ENCODE data around the gene CTCFL. TPM values are rescaled to one million over a fixed set of nuclear protein-coding genes. Genes with fewer than 3 reads are reported as not detected.

The CTCFL gene
- total RNA-seq, 4 donors from 2014 or later, result 0.14 TPM; not detected in 3

GRCh38 chr20:57560554-57561355 is 35.8 kb upstream of the CTCFL start, which contains the start of gene PCK1:
Gene PCK1 (plus strand): TSS chr20:57561110. CDS start chr20:57561412, 302 bp downstream.
- H3K36me3 ChIP-seq, result peaks cover 0 to 11% (median 2%) of the 10 kb centered on the region in 4 donors
- in situ Hi-C loops (cut with MboI; ENCODE audit: low pct_ligation_motif_present in 1 of 4, low pct_unique_long_range_greater_than_20kb in 1 of 4, low sequenced_read_pairs in 3 of 4), result no loop called here
- H3K4me1 ChIP-seq, result peaks cover 7 to 51% (median 35%) of the 10 kb centered on the region in 4 donors
- DNase-seq, result peak; percentile 96
- WGBS, 2 donors (ENCODE audit: low coverage in 1 of 2), result 50 to 60% methylated on average over 2 to 13 of the region's 14 CpGs
- intact Hi-C loops (cut with DNase I; ENCODE audit: low total_unique reads), result no loop called here
- H3K9me3 ChIP-seq, result no peaks in the 10 kb centered on the region
- no peaks in the 10 kb centered on the region for H3K27me3 ChIP-seq
- H3K4me3 ChIP-seq, result peak within 1 kb of the TSS; percentile 14 to 61 (median 38)
- TF ChIP-seq POLR2A (IDR thresholded peaks at IDR 0.05) (peak; percentile 98), CTCF (IDR thresholded peaks at IDR 0.05) (no peak), EP300 (IDR thresholded peaks at IDR 0.05; ENCODE audit: low read depth) (peak; percentile 96), POLR2AphosphoS5 (IDR thresholded peaks at IDR 0.05) (peak; percentile 86 to 99 (median 98))
- H3K27ac ChIP-seq, result peak within 1 kb of the TSS; percentile 82 to 91 (median 86)

GRCh38 chr20:57559658-57560553 is 35.0 kb upstream of the CTCFL start:
- TF ChIP-seq CTCF (IDR thresholded peaks at IDR 0.05) (peak in 2 of 5 experiments; percentile 46 to 67), POLR2AphosphoS5 (IDR thresholded peaks at IDR 0.05) (no peak), POLR2A (IDR thresholded peaks at IDR 0.05) (peak; percentile 27)

GRCh38 chr20:57559289-57559634 is 34.3 kb upstream of the CTCFL start:
- Histone ChIP-seq H3K4me1 (peaks cover 7 to 38% (median 29%) of the 10 kb centered on the region in 4 donors), H3K36me3 (peaks cover 0 to 11% (median 2%) of the 10 kb centered on the region in 4 donors), H3K27ac (peak overlapping the region; percentile 73 to 91 (median 84)), H3K27me3 (no peaks in the 10 kb centered on the region), H3K9me3 (no peaks in the 10 kb centered on the region), H3K4me3 (no peak overlapping the region)
- DNase-seq, result no peak
- 84 to 88% methylated on average over 4 to 10 of the region's 10 CpGs for WGBS, 2 donors (ENCODE audit: low coverage in 1 of 2)
- TF ChIP-seq POLR2AphosphoS5 (IDR thresholded peaks at IDR 0.05) (no peak), POLR2A (IDR thresholded peaks at IDR 0.05) (no peak), EP300 (IDR thresholded peaks at IDR 0.05; ENCODE audit: low read depth) (no peak), CTCF (IDR thresholded peaks at IDR 0.05) (no peak)
- in situ Hi-C loops (cut with MboI; ENCODE audit: low pct_ligation_motif_present in 1 of 4, low pct_unique_long_range_greater_than_20kb in 1 of 4, low sequenced_read_pairs in 3 of 4), result no loop called here
- intact Hi-C loops (cut with DNase I; ENCODE audit: low total_unique reads), result no loop called here

More at GRCh38 chr20:57559658-57560553, 35.0 kb upstream of the CTCFL start:
- Histone ChIP-seq H3K27ac (peak overlapping the region; percentile 73 to 91 (median 84)), H3K4me1 (peaks cover 7 to 44% (median 33%) of the 10 kb centered on the region in 4 donors), H3K36me3 (peaks cover 0 to 11% (median 2%) of the 10 kb centered on the region in 4 donors), H3K4me3 (no peak overlapping the region), H3K27me3 (no peaks in the 10 kb centered on the region), H3K9me3 (no peaks in the 10 kb centered on the region)
- peak; percentile 57 for DNase-seq
- WGBS, 2 donors (ENCODE audit: low coverage in 1 of 2), result 57 to 70% methylated on average over 2 to 8 of the region's 8 CpGs
- in situ Hi-C loops (cut with MboI; ENCODE audit: low pct_ligation_motif_present in 1 of 4, low pct_unique_long_range_greater_than_20kb in 1 of 4, low sequenced_read_pairs in 3 of 4), result no loop called here
- intact Hi-C loops (cut with DNase I; ENCODE audit: low total_unique reads), result no loop called here
